ENCODE results near the gene NTMT1.

The NTMT1 gene

DNA sequence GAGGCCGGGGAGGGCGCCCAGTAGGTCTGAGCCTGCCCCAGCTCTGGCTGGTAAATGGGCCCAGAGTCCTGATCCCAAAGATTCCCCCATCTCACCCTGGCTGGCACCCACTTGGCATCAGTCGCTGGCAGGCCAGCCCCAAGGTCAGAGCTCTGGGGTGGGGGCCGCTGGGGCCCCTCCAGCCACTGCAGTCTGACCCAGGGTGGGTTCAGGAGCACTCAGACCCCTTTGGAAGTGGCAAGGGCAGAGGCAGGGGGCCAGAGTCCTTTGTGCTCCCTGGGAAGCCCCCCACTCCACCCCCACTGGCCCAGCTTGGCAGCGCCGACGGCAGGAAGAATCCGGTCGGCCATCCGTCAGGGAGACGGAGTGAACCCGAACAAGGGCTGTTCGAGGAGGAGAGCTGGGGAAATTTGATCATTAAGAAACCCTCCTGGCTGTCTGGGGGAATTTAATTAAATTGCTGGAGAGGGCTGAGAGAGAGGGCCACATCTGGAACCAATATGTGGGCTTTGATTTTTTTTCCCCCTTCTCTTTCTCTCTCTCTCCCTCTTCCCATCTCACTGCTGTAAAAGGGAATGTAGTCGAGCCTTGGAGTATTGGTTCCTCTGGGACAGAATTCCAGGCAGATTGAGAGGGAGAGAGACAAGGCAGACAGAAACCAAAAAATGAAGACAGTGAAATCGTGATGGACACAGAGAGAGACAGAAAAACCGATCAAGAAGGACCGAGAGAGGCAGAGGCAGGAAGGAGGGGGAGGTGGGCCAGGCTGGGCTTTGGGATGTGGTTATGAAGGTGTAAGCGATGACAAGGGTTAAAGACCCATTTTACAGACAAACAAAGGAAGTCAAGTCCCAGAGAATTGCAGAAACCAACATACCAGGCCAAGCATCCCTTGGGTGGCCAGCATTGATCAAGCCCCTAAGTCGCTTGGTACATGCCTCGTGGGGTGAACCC, 24.0 kb downstream of the NTMT1 start:
- Histone ChIP-seq H3K27ac (replicated peaks) (no peak overlapping the region), H3K4me3 (replicated peaks; ENCODE audit: insufficient read depth, low read length) (no peak overlapping the region), H3K27me3 (ENCODE audit: insufficient read depth, poor library complexity, severe bottlenecking) (no peaks in the 10 kb centered on the region)
- TF ChIP-seq POLR2AphosphoS5 (IDR thresholded peaks at IDR 0.05; ENCODE audit: low read depth) (no peak), SPI1 (IDR thresholded peaks at IDR 0.05; ENCODE audit: borderline replicate concordance, low read depth) (no peak)
- no peak for DNase-seq (ENCODE audit: low read depth in 1 of 2, low spot score in 1 of 2)

DNA sequence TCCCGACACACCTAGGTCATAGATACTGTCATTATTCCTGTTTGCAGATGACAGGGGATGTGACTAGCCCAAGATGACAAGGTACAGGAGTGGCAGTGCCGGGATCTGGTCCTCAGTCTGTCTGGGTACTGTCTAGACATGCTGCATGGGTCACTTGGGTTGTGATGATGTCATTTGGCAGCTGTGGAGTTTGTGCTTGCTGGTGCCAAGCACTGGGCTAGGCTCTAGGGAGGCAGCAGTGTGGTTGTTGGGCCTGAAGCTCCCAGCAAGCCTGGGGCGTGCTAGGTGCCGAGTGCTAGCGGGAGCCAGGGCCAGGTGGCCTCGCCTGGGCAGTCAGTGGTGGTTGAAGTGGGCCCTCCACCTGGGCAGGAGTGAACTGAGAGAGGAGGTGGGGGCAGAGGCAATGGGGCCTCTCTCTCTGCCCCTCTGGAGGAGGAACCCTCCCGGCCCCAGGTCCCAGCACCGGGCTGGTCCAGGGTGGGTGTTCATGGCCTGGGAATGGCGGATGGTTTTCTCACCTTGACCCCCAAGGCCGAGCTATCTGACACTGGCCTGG, 24.8 kb downstream of the NTMT1 start:
- no peak overlapping the region for H3K27ac ChIP-seq (replicated peaks)
- DNase-seq (ENCODE audit: low read depth in 1 of 2, low spot score in 1 of 2), result no peak
- TF ChIP-seq, protein P1, sequence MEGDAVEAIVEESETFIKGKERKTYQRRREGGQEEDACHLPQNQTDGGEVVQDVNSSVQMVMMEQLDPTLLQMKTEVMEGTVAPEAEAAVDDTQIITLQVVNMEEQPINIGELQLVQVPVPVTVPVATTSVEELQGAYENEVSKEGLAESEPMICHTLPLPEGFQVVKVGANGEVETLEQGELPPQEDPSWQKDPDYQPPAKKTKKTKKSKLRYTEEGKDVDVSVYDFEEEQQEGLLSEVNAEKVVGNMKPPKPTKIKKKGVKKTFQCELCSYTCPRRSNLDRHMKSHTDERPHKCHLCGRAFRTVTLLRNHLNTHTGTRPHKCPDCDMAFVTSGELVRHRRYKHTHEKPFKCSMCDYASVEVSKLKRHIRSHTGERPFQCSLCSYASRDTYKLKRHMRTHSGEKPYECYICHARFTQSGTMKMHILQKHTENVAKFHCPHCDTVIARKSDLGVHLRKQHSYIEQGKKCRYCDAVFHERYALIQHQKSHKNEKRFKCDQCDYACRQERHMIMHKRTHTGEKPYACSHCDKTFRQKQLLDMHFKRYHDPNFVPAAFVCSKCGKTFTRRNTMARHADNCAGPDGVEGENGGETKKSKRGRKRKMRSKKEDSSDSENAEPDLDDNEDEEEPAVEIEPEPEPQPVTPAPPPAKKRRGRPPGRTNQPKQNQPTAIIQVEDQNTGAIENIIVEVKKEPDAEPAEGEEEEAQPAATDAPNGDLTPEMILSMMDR (IDR thresholded peaks at IDR 0.05; ENCODE audit: insufficient read depth, low read length), result no peak
- TF ChIP-seq SPI1 (IDR thresholded peaks at IDR 0.05; ENCODE audit: borderline replicate concordance, low read depth) (no peak), GABPA (IDR thresholded peaks at IDR 0.05; ENCODE audit: low read depth) (no peak), POLR2AphosphoS5 (IDR thresholded peaks at IDR 0.05; ENCODE audit: low read depth) (no peak)
- TF ChIP-seq, protein P2, sequence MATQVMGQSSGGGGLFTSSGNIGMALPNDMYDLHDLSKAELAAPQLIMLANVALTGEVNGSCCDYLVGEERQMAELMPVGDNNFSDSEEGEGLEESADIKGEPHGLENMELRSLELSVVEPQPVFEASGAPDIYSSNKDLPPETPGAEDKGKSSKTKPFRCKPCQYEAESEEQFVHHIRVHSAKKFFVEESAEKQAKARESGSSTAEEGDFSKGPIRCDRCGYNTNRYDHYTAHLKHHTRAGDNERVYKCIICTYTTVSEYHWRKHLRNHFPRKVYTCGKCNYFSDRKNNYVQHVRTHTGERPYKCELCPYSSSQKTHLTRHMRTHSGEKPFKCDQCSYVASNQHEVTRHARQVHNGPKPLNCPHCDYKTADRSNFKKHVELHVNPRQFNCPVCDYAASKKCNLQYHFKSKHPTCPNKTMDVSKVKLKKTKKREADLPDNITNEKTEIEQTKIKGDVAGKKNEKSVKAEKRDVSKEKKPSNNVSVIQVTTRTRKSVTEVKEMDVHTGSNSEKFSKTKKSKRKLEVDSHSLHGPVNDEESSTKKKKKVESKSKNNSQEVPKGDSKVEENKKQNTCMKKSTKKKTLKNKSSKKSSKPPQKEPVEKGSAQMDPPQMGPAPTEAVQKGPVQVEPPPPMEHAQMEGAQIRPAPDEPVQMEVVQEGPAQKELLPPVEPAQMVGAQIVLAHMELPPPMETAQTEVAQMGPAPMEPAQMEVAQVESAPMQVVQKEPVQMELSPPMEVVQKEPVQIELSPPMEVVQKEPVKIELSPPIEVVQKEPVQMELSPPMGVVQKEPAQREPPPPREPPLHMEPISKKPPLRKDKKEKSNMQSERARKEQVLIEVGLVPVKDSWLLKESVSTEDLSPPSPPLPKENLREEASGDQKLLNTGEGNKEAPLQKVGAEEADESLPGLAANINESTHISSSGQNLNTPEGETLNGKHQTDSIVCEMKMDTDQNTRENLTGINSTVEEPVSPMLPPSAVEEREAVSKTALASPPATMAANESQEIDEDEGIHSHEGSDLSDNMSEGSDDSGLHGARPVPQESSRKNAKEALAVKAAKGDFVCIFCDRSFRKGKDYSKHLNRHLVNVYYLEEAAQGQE (IDR thresholded peaks at IDR 0.05; ENCODE audit: insufficient replicate concordance, low read depth), result no peak
- H3K4me3 ChIP-seq (replicated peaks; ENCODE audit: insufficient read depth, low read length), result no peak overlapping the region
- H3K27me3 ChIP-seq (ENCODE audit: insufficient read depth, poor library complexity, severe bottlenecking), result no peaks in the 10 kb centered on the region

DNA sequence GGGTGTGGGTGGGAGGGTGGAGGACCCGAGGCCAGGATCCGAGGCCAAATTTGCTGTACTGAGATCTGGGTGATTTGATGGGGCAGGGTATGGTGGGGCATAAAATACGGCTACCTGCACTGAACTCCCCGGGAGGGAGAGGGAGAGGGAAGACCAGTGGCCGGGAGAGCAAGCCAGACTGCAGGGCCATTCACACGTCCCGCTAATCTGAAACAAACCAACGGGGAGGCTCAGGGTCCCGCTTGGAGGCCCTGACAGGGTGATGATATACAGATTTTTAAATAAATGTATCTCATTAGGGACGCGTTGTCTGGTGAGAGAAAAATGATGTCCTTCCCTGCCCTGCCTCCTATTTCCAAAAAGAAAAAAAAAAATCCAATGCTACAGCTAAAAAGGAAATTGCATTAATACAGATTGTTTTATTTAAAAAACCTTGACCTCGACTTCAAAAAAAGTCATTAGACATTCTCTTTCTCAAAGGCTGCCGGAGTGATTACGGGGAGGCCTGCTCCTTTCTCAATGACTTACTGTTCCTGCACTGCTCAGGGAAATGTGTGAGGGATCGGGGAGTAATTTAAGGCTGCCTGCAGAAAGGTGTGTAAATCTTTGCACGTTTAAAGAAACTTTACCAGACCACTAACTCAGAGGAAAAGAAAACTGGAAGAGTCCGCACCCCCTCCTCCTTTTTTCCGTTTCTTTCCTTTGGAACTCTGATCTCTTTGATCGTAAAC, 28.0 kb downstream of the NTMT1 start:
- Histone ChIP-seq H3K4me3 (replicated peaks; ENCODE audit: insufficient read depth, low read length) (no peak overlapping the region), H3K27ac (replicated peaks) (no peak overlapping the region), H3K27me3 (ENCODE audit: insufficient read depth, poor library complexity, severe bottlenecking) (no peaks in the 10 kb centered on the region)
- no peak for DNase-seq (ENCODE audit: low read depth in 1 of 2, low spot score in 1 of 2)
- no peak for TF ChIP-seq GABPA (IDR thresholded peaks at IDR 0.05; ENCODE audit: low read depth)
- no peak for TF ChIP-seq POLR2AphosphoS5 (IDR thresholded peaks at IDR 0.05; ENCODE audit: low read depth)
- TF ChIP-seq, protein P1 (IDR thresholded peaks at IDR 0.05; ENCODE audit: insufficient read depth, low read length), result no peak

DNA sequence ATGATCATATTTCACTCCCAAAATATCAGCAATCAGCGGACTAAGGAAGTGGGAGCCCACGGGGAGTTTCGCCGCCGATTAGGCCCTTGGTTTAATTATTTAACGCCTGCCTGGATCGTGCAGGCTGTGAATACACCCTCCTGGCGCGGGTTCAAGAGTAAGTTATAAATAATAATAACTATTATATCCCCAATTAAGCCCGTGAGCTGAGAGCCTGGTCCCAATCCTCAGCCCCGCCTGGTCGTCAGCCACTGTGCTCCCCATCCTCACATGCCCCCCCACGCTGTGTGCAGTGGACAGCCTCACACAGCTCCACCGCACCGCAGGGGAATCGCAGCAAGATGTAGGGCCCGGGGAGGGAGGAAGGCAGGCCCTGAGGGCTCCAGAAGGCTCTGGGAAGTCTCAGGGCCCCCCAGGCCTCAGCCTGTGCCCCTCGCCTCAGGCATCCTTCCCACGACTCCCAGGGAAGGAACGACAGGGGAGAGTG, 28.6 kb downstream of the NTMT1 start:
- DNase-seq (ENCODE audit: low read depth in 1 of 2, low spot score in 1 of 2), result no peak
- Histone ChIP-seq H3K4me3 (replicated peaks; ENCODE audit: insufficient read depth, low read length) (no peak overlapping the region), H3K27me3 (ENCODE audit: insufficient read depth, poor library complexity, severe bottlenecking) (no peaks in the 10 kb centered on the region), H3K27ac (replicated peaks) (no peak overlapping the region)
- TF ChIP-seq POLR2AphosphoS5 (IDR thresholded peaks at IDR 0.05; ENCODE audit: low read depth) (no peak), SPI1 (IDR thresholded peaks at IDR 0.05; ENCODE audit: borderline replicate concordance, low read depth) (no peak), GABPA (IDR thresholded peaks at IDR 0.05; ENCODE audit: low read depth) (no peak)
- TF ChIP-seq, protein P2 (IDR thresholded peaks at IDR 0.05; ENCODE audit: insufficient replicate concordance, low read depth), result no peak
- TF ChIP-seq, protein P1 (IDR thresholded peaks at IDR 0.05; ENCODE audit: insufficient read depth, low read length), result no peak
